ENCODE results near the gene COL4A2.
"Not testable (repeated sequence)": the region's sequence is repeated elsewhere in the genome, so short reads cannot be mapped to it uniquely, and the experiment has no call there.

The COL4A2 gene

GRCh38 chr13:110486061-110486715 lies 179.1 kb downstream of the COL4A2 start:
- Histone ChIP-seq H2AK5ac (ENCODE audit: low read depth, low read length) (no peak overlapping the region), H4K91ac (ENCODE audit: low read depth, low read length, poor library complexity) (no peak overlapping the region), H3K79me1 (ENCODE audit: low read depth, low read length) (no peaks in the 10 kb centered on the region), H2BK12ac (ENCODE audit: low read length) (no peak overlapping the region), H3K18ac (ENCODE audit: low read length) (peak overlapping the region; percentile 73), H3K9me3 (replicated peaks in 1 of 2; ENCODE audit: control insufficient read depth in 2 of 2, insufficient read depth in 1 of 2, low read depth in 1 of 2, low read length in 2 of 2) (no peaks in the 10 kb centered on the region), H3K27ac (replicated peaks; ENCODE audit: low read length) (peak overlapping the region; percentile 7), H3K4me2 (ENCODE audit: insufficient read depth, low read length, poor library complexity, severe bottlenecking) (no peak overlapping the region), H3K36me3 (replicated peaks in 1 of 2; ENCODE audit: control insufficient read depth in 2 of 2, insufficient read depth in 2 of 2, low read length in 2 of 2) (peaks cover 35 to 93% of the 10 kb centered on the region in 2 donors), H2AFZ (ENCODE audit: low read length) (no peak overlapping the region), H2BK5ac (ENCODE audit: low read length) (peak overlapping the region; percentile 14), H3K14ac (ENCODE audit: low read length) (peak overlapping the region; percentile 49), H2BK120ac (ENCODE audit: low read depth, low read length) (no peak overlapping the region), H3K4me3 (ENCODE audit: low read length in 2 of 2) (no peak overlapping the region), H3K23ac (ENCODE audit: low read depth, low read length, poor library complexity) (no peak overlapping the region), H3K4ac (ENCODE audit: low read length) (no peak overlapping the region), H3K9ac (ENCODE audit: low read depth, low read length, poor library complexity) (no peak overlapping the region), H3K4me1 (ENCODE audit: control insufficient read depth in 2 of 2, insufficient read depth in 1 of 2, low read depth in 1 of 2, low read length in 2 of 2) (peaks cover 8 to 15% of the 10 kb centered on the region in 2 donors), H4K8ac (ENCODE audit: low read depth, low read length) (no peak overlapping the region), H2BK15ac (ENCODE audit: low read length) (no peak overlapping the region), H3K27me3 (ENCODE audit: control insufficient read depth in 3 of 3, insufficient read depth in 3 of 3, low read depth in 1 of 3, low read length in 3 of 3) (no peaks in the 10 kb centered on the region)
- peak; percentile 12 for DNase-seq (ENCODE audit: low spot score)
- WGBS, 2 donors (ENCODE audit: extremely low coverage in 2 of 2, insufficient read length in 2 of 2, insufficient replicate concordance in 1 of 2): no CpG with 5 or more reads among the region's 15 CpGs

DNA sequence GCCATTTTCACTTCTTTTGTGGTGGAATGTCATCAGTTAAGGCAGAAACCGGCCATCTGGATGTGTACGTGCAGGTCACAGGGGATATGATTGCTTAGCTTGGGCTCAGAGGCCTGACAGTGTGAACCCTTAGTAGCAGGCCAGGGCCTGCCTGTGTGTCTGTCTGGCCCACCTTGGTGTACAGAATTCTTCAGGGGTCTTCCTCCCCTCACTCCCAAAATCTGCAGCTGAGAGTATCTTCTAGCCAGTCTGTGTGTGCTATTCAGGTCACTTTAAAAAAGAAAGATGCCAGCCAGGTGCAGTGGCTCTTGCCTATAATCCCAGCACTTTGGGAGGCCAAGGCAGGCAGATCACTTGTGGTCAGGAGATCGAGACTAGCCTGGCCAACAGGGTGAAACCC lies 179.8 kb downstream of the COL4A2 start:
- H3K14ac ChIP-seq (ENCODE audit: low read length); H3K27me3 ChIP-seq (ENCODE audit: control insufficient read depth in 3 of 3, insufficient read depth in 3 of 3, low read depth in 1 of 3, low read length in 3 of 3); H3K9ac ChIP-seq (ENCODE audit: low read depth, low read length, poor library complexity); H4K8ac ChIP-seq (ENCODE audit: low read depth, low read length); H2BK12ac ChIP-seq (ENCODE audit: low read length); H2AK5ac ChIP-seq (ENCODE audit: low read depth, low read length); H3K4me2 ChIP-seq (ENCODE audit: insufficient read depth, low read length, poor library complexity, severe bottlenecking); H2AFZ ChIP-seq (ENCODE audit: low read length); H3K9me3 ChIP-seq (replicated peaks in 1 of 2; ENCODE audit: control insufficient read depth in 2 of 2, insufficient read depth in 1 of 2, low read depth in 1 of 2, low read length in 2 of 2); H3K79me1 ChIP-seq (ENCODE audit: low read depth, low read length); H4K91ac ChIP-seq (ENCODE audit: low read depth, low read length, poor library complexity); DNase-seq (ENCODE audit: low spot score); H3K27ac ChIP-seq (replicated peaks; ENCODE audit: low read length); H3K4me3 ChIP-seq (ENCODE audit: low read length in 2 of 2); H3K18ac ChIP-seq (ENCODE audit: low read length); H3K23ac ChIP-seq (ENCODE audit: low read depth, low read length, poor library complexity); H2BK15ac ChIP-seq (ENCODE audit: low read length); H3K4ac ChIP-seq (ENCODE audit: low read length); H2BK120ac ChIP-seq (ENCODE audit: low read depth, low read length); H2BK5ac ChIP-seq (ENCODE audit: low read length): not testable (repeated sequence)
- Histone ChIP-seq H3K4me1 (ENCODE audit: control insufficient read depth in 2 of 2, insufficient read depth in 1 of 2, low read depth in 1 of 2, low read length in 2 of 2) (peaks cover 8 to 15% of the 10 kb centered on the region in 2 donors), H3K36me3 (replicated peaks in 1 of 2; ENCODE audit: control insufficient read depth in 2 of 2, insufficient read depth in 2 of 2, low read length in 2 of 2) (peaks cover 36 to 94% of the 10 kb centered on the region in 2 donors)
- no CpG with 5 or more reads among the region's 3 CpGs for WGBS, 2 donors (ENCODE audit: extremely low coverage in 2 of 2, insufficient read length in 2 of 2, insufficient replicate concordance in 1 of 2)

GRCh38 chr13:110490009-110490770 lies 183.1 kb downstream of the COL4A2 start:
- H3K18ac ChIP-seq (ENCODE audit: low read length): no peak overlapping the region

More at GRCh38 chr13:110490009-110490770, 183.1 kb downstream of the COL4A2 start:
- DNase-seq (ENCODE audit: low spot score): no peak
- Histone ChIP-seq H3K27me3 (ENCODE audit: control insufficient read depth in 3 of 3, insufficient read depth in 3 of 3, low read depth in 1 of 3, low read length in 3 of 3) (no peaks in the 10 kb centered on the region), H4K8ac (ENCODE audit: low read depth, low read length) (no peak overlapping the region), H2AK5ac (ENCODE audit: low read depth, low read length) (no peak overlapping the region), H2BK5ac (ENCODE audit: low read length) (no peak overlapping the region), H3K4me1 (ENCODE audit: control insufficient read depth in 2 of 2, insufficient read depth in 1 of 2, low read depth in 1 of 2, low read length in 2 of 2) (peaks cover 8 to 13% of the 10 kb centered on the region in 2 donors), H2BK15ac (ENCODE audit: low read length) (no peak overlapping the region), H3K4me2 (ENCODE audit: insufficient read depth, low read length, poor library complexity, severe bottlenecking) (no peak overlapping the region), H3K9me3 (replicated peaks in 1 of 2; ENCODE audit: control insufficient read depth in 2 of 2, insufficient read depth in 1 of 2, low read depth in 1 of 2, low read length in 2 of 2) (no peaks in the 10 kb centered on the region), H3K9ac (ENCODE audit: low read depth, low read length, poor library complexity) (no peak overlapping the region), H3K14ac (ENCODE audit: low read length) (no peak overlapping the region), H3K4ac (ENCODE audit: low read length) (no peak overlapping the region), H4K91ac (ENCODE audit: low read depth, low read length, poor library complexity) (no peak overlapping the region), H3K79me1 (ENCODE audit: low read depth, low read length) (no peaks in the 10 kb centered on the region), H3K4me3 (ENCODE audit: low read length in 2 of 2) (no peak overlapping the region), H3K27ac (replicated peaks; ENCODE audit: low read length) (no peak overlapping the region), H2BK12ac (ENCODE audit: low read length) (no peak overlapping the region), H2BK120ac (ENCODE audit: low read depth, low read length) (no peak overlapping the region), H3K36me3 (replicated peaks in 1 of 2; ENCODE audit: control insufficient read depth in 2 of 2, insufficient read depth in 2 of 2, low read length in 2 of 2) (peaks cover 36 to 95% of the 10 kb centered on the region in 2 donors), H3K23ac (ENCODE audit: low read depth, low read length, poor library complexity) (no peak overlapping the region), H2AFZ (ENCODE audit: low read length) (no peak overlapping the region)
- WGBS, 2 donors (ENCODE audit: extremely low coverage in 2 of 2, insufficient read length in 2 of 2, insufficient replicate concordance in 1 of 2): no CpG with 5 or more reads among the region's 24 CpGs
